GM10248 (cell line): ENCODE measurements around the gene FCHO2.

Experiments used
- CTCF ChIA-PET: fragments of 300-600 bp; sonication (Branson Sonifier 250); formaldehyde crosslinking; extraction: SDS; loops from one replicate; lab custom pipeline; 2021; ENCODE audit warnings: antibody characterized with exemption; lab: Yijun Ruan, JAX
- POLR2A ChIA-PET: fragments of 350-650 bp; sonication (Branson Sonifier 250); formaldehyde crosslinking; extraction: SDS; loops from one replicate; lab custom pipeline; 2020; ENCODE audit warnings: antibody characterized with exemption; lab: Yijun Ruan, JAX
- DNase-seq: peaks from one replicate; pipeline ENCODE4 v3.0.0; 2012; ENCODE audit errors: extremely low spot score
- CTCF ChIP-seq: IDR thresholded peaks from 2 replicates; pipeline ENCODE4 v1.5.1; 2012; ENCODE audit warnings: mild to moderate bottlenecking, low read depth; ENCODE audit errors: extremely low read depth, missing control alignments, control extremely low read depth

FCHO2 gene

GRCh38 chr5:72988769-72989168, 32.9 kb downstream of the FCHO2 start:
- CTCF ChIA-PET = no interaction called here
- no peak for TF ChIP-seq CTCF
- POLR2A ChIA-PET = no interaction called here
- DNase-seq = no peak

DNA sequence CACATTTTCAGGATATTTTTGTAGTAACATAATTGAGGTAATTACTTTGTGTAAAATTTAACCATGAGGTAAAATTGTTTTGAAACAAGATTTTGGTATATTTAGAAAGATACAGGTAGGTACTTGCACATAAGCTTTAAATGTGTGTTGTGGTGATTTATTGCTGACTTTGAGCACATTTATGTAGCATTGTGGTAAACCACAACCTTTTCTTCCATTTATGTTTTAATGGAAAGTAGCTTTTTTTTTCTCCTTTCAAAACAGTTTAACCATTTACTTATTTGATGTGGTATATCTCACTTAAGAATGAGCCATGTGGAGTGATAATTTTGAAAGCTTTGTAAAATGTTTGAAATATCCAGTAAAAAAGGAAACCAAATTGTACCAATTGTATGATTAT, 35.6 kb downstream of the FCHO2 start:
- no peak for DNase-seq
- ChIA-PET CTCF (interaction anchor here (0.6 kb wide), 1 partner anchor 1944 kb away, joined by 3 read pairs; no protein-coding TSS in a partner anchor), POLR2A (no interaction called here)
- TF ChIP-seq CTCF = no peak

DNA sequence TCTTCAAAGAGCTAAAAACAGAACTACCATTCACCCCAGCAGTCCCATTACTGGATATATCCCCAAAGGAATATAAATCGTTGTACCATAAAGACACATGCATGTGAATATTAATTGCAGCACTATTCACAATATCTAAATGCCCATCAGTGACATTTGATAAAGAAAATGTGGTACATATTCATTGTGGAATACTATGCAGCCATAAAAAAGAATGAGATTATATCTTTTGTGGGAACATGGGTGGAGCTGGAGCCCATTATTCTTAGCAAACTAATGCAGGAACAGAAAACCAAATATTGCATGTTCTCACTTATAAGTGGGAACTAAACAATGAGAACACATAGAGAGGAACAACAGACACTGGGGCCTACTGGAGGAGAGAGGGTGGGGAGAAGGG, 38.7 kb downstream of the FCHO2 start:
- POLR2A ChIA-PET = no interaction called here
- no peak for TF ChIP-seq CTCF
- DNase-seq = no peak
- CTCF ChIA-PET = no interaction called here

DNA sequence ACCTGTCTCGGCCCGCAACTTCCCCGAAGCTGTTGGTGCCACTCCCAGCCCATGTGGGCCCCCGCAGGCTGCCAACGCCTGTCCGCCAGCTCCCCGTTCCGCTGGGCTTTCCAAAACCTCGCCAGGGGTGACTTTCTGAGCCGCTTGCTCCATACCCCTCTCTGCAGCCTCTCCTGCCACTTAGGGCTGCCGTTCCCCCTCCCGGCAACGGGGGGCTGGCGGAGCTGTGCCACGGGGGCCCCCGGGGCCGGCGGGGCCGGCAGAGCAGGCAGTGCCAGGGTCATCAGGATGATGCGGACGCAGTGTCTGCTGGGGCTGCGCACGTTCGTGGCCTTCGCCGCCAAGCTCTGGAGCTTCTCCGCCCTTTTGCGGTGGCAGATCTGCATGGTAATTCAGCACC, 40.8 kb downstream of the FCHO2 start:
- DNase-seq = no peak
- POLR2A ChIA-PET = no interaction called here
- no peak for TF ChIP-seq CTCF
- CTCF ChIA-PET = interaction anchor here (1.6 kb wide), 1 partner anchor 9 kb away, joined by 4 read pairs; no protein-coding TSS in a partner anchor

- ChIA-PET CTCF (no interaction called here), POLR2A (no interaction called here)
- DNase-seq = no peak
- TF ChIP-seq CTCF = no peak
These were observed 44.1 kb downstream of the FCHO2 start for GRCh38 chr5:72999916-73000315.

DNA sequence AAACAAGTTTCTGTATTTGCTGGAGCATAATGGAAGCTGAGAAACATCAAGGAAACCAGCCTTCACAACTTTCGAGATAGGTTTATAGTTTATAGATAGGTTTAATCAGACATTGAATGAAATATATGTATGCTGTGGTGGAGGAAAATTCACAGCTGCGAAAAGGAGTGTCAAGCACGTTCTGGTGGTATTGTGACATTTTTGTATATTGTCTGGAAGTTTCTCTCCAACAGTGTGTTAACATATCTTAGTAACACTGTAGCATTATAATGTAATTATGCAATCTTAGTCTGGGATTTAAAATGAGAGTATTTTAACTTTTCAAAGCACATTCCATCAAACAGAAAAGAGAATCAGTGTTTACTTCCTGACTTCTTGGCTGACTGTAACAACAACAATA, 50.0 kb downstream of the FCHO2 start:
- CTCF ChIA-PET = interaction anchor here (1.6 kb wide), 1 partner anchor 10 kb away, joined by 4 read pairs; no protein-coding TSS in a partner anchor
- POLR2A ChIA-PET = no interaction called here
- DNase-seq = no peak
- no peak for TF ChIP-seq CTCF

GRCh38 chr5:73007051-73007450, 51.2 kb downstream of the FCHO2 start:
- ChIA-PET POLR2A (no interaction called here), CTCF (no interaction called here)
- TF ChIP-seq CTCF = no peak
- DNase-seq = no peak
